ENCODE measurements around the gene TBC1D1. TPM values are rescaled to one million over a fixed set of nuclear protein-coding genes. Genes with fewer than 3 reads are reported as not detected.
A peak's percentile ranks its signal among the peaks of the same experiment; 100 is the strongest.

TBC1D1 gene
- polyA plus RNA-seq, 3 donors: 23.3 to 70.0 (median 31.5) TPM

DNA sequence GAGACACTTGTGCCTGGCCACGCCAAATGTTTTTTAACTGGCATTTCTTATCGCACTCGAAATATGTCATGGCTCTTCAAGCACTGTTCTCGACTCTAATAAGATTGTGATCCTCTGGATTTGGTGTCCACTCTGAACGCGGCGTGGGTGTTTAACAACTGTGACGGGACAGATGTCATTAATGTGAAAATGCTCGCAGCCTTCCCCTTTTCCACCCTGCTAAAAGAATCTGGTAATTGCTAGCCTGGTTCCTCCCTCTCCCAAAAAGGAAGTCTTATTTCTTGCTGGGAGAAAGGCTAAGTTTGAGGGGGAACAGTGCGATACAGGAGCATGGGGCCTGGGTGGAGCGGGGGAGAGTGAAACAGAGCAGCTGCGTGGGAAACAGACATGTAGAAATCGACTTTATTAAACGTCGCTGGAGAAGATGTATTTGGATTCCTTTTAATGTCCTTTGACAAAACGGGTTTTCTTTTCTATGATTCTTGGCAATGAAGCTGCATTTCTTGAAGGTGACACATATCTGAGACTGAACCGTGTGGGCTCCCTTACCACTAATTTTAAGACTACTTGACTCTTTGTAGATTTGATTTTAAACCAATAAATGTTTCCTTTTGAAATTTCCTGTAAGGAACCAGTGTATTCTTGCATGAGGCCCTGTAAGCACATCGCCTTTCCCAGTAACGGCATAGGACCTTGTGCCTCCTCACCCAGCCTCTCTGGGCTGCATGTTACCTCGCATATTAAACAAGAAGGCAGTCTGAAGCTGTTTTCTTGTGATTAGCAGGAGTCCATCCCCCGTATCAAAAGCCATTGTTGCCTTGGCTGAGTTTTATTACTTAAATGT is 17.8 kb downstream of the TBC1D1 start:
- Histone ChIP-seq H3K27ac (ENCODE audit: low read depth in 1 of 2, low read length in 2 of 2) (peak overlapping the region in 1 of 2 donors; percentile 50), H3K36me3 (replicated peaks in 1 of 2; ENCODE audit: control insufficient read depth in 1 of 2, insufficient read depth in 2 of 2, low read length in 2 of 2) (peaks cover 7 to 52% of the 10 kb centered on the region in 2 donors), H3K4me1 (ENCODE audit: control insufficient read depth in 1 of 2, insufficient read depth in 2 of 2, low read length in 2 of 2) (peaks cover 12 to 13% of the 10 kb centered on the region in 2 donors), H3K4me2 (replicated peaks; ENCODE audit: extremely low read depth, low read length, poor library complexity, severe bottlenecking) (no peak overlapping the region), H4K20me1 (ENCODE audit: insufficient read depth, low read length) (peaks cover 89% of the 10 kb centered on the region), H3K79me2 (ENCODE audit: insufficient read depth, low read length) (peaks cover 87% of the 10 kb centered on the region), H3K4me3 (replicated peaks in 1 of 3; ENCODE audit: low read depth in 2 of 3, low read length in 3 of 3) (no peak overlapping the region), H3K9me3 (replicated peaks in 1 of 2; ENCODE audit: control insufficient read depth in 1 of 2, insufficient read depth in 1 of 2, low read length in 2 of 2) (no peaks in the 10 kb centered on the region), H2AFZ (ENCODE audit: insufficient read depth, low read depth, low read length, poor library complexity, severe bottlenecking) (no peak overlapping the region), H3K27me3 (ENCODE audit: control insufficient read depth in 2 of 2, insufficient read depth in 2 of 2, low read length in 2 of 2) (no peaks in the 10 kb centered on the region), H3K9ac (ENCODE audit: insufficient read depth, low read length, poor library complexity, severe bottlenecking) (no peak overlapping the region)
- H3K4me3 Mint-ChIP-seq: peak overlapping the region in 1 of 2 donors; percentile 44
- peak in 2 of 3 donors; percentile 6 to 13 for DNase-seq
- H3K27ac Mint-ChIP-seq: peak overlapping the region in 4 of 7 donors; percentile 35 to 83 (median 55)
- no peaks in the 10 kb centered on the region for H3K27me3 Mint-ChIP-seq (ENCODE audit: low read depth in 3 of 3)
- TF ChIP-seq, protein P1, sequence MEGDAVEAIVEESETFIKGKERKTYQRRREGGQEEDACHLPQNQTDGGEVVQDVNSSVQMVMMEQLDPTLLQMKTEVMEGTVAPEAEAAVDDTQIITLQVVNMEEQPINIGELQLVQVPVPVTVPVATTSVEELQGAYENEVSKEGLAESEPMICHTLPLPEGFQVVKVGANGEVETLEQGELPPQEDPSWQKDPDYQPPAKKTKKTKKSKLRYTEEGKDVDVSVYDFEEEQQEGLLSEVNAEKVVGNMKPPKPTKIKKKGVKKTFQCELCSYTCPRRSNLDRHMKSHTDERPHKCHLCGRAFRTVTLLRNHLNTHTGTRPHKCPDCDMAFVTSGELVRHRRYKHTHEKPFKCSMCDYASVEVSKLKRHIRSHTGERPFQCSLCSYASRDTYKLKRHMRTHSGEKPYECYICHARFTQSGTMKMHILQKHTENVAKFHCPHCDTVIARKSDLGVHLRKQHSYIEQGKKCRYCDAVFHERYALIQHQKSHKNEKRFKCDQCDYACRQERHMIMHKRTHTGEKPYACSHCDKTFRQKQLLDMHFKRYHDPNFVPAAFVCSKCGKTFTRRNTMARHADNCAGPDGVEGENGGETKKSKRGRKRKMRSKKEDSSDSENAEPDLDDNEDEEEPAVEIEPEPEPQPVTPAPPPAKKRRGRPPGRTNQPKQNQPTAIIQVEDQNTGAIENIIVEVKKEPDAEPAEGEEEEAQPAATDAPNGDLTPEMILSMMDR (IDR thresholded peaks at IDR 0.05): no peak
- H3K4me1 Mint-ChIP-seq: peaks cover 38% of the 10 kb centered on the region
- H3K9me3 Mint-ChIP-seq: no peaks in the 10 kb centered on the region
- WGBS (ENCODE audit: insufficient coverage): 73% methylated on average over 11 of the region's 21 CpGs
- intact Hi-C loops (cut with micrococcal nuclease): no loop called here
- peaks cover 33 to 49% of the 10 kb centered on the region in 2 donors for H3K36me3 Mint-ChIP-seq

DNA sequence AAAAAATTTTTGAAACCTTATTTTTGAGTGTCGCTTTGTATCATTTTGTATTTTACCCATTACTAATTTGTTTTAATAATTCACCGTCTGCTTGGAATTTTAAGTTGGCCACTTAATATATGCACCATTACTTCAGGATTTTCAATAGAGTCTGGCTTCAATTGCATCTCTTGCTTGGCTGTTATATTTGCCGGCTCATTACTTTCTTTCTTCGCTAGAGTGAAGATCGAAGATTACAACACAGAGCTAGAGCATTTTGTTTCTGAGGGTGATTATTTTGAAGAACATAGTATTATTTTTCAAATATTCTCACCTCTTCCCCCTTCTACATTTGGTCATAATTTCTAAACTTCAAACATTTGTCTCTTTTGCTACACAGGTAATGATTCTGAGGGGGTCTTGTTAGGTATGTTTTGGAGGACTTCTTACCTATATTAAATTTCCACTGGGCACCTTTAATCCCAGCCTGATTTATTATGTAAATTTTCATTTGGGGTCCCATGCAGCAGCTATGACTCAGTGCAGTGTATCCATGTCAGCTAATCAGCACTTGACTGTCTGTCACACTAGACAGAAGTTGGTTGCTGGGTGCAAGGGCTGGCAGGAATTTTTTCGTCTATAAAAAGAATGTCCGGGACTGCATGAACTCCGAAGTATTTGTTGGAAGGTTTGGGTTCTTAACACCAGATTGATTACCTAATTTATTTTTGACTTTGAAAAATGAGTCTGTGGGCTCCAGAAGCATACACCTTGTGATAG is 18.6 kb downstream of the TBC1D1 start:
- intact Hi-C loops (cut with micrococcal nuclease): no loop called here
- DNase-seq: no peak
- H3K9me3 ChIP-seq (replicated peaks in 1 of 2; ENCODE audit: control insufficient read depth in 1 of 2, insufficient read depth in 1 of 2, low read length in 2 of 2): no peaks in the 10 kb centered on the region
- H3K9ac ChIP-seq (ENCODE audit: insufficient read depth, low read length, poor library complexity, severe bottlenecking): no peak overlapping the region
- H3K4me1 ChIP-seq (ENCODE audit: control insufficient read depth in 1 of 2, insufficient read depth in 2 of 2, low read length in 2 of 2): peaks cover 12 to 13% of the 10 kb centered on the region in 2 donors
- TF ChIP-seq, protein P1 (IDR thresholded peaks at IDR 0.05): no peak
- no peak overlapping the region for H3K4me3 ChIP-seq (replicated peaks in 1 of 3; ENCODE audit: low read depth in 2 of 3, low read length in 3 of 3)
- Mint-ChIP-seq H3K27me3 (ENCODE audit: low read depth in 3 of 3) (no peaks in the 10 kb centered on the region), H3K9me3 (no peaks in the 10 kb centered on the region), H3K4me3 (no peak overlapping the region), H3K36me3 (peaks cover 32 to 45% of the 10 kb centered on the region in 2 donors), H3K27ac (no peak overlapping the region), H3K4me1 (peaks cover 37% of the 10 kb centered on the region)
- no CpG with 5 or more reads among the region's 8 CpGs for WGBS (ENCODE audit: insufficient coverage)
- H3K27me3 ChIP-seq (ENCODE audit: control insufficient read depth in 2 of 2, insufficient read depth in 2 of 2, low read length in 2 of 2): no peaks in the 10 kb centered on the region
- no peak overlapping the region for H3K4me2 ChIP-seq (replicated peaks; ENCODE audit: extremely low read depth, low read length, poor library complexity, severe bottlenecking)
- peaks cover 87% of the 10 kb centered on the region for H3K79me2 ChIP-seq (ENCODE audit: insufficient read depth, low read length)
- peaks cover 89% of the 10 kb centered on the region for H4K20me1 ChIP-seq (ENCODE audit: insufficient read depth, low read length)
- H3K27ac ChIP-seq (ENCODE audit: low read depth in 1 of 2, low read length in 2 of 2): no peak overlapping the region
- H2AFZ ChIP-seq (ENCODE audit: insufficient read depth, low read depth, low read length, poor library complexity, severe bottlenecking): no peak overlapping the region
- H3K36me3 ChIP-seq (replicated peaks in 1 of 2; ENCODE audit: control insufficient read depth in 1 of 2, insufficient read depth in 2 of 2, low read length in 2 of 2): peaks cover 5 to 50% of the 10 kb centered on the region in 2 donors

Measured in CD14-positive monocyte (primary cell).